Upper lobe of right lung (tissue), 1 donor: ENCODE data around the gene TMED8. TPM values are rescaled to one million over a fixed set of nuclear protein-coding genes. Genes with fewer than 3 reads are reported as not detected.
"Not testable (repeated sequence)": the region's sequence is repeated elsewhere in the genome, so short reads cannot be mapped to it uniquely, and the experiment has no call there.

ENCODE experiments used
- ATAC-seq: fragments of 200-7000 bp; cut with Tn5 transposase; one replicate; pipeline ENCODE4 v1.9.1; 2020; ENCODE audit warnings: mild to moderate bottlenecking, moderate library complexity
- DNase-seq: peaks from one replicate; pipeline ENCODE4 v3.0.0-alpha.2; 2020
- H3K27ac ChIP-seq: fragments of 200-600 bp; one replicate; pipeline ENCODE4 v1.8.0; 2022
- H3K27me3 ChIP-seq: fragments of 200-600 bp; one replicate; pipeline ENCODE4 v1.8.0; 2022; ENCODE audit warnings: mild to moderate bottlenecking
- H3K36me3 ChIP-seq: fragments of 200-600 bp; one replicate; pipeline ENCODE4 v1.8.0; 2022
- H3K4me1 ChIP-seq: fragments of 200-600 bp; one replicate; pipeline ENCODE4 v1.8.0; 2022
- H3K4me3 ChIP-seq: fragments of 200-600 bp; one replicate; pipeline ENCODE4 v1.8.0; 2022; ENCODE audit warnings: mild to moderate bottlenecking
- H3K9me3 ChIP-seq: fragments of 200-600 bp; one replicate; pipeline ENCODE4 v1.8.0; 2022
- CTCF ChIP-seq: fragments of 200-600 bp; IDR thresholded peaks from one replicate; pipeline ENCODE4 v1.8.0; 2022; ENCODE audit warnings: antibody characterized with exemption
- intact Hi-C: fragments of 100-400 bp; cut with DNase I; formaldehyde crosslinking; loops from one replicate; pipeline ENCODE4 v1.11.0; 2022
- total RNA-seq: library from RNA; stranded (reverse); fragmentation: NEBNext Ultra II Directional; extraction: Animal tissue kit (Norgen Biotek cat#: 25700); gene quantifications from one replicate; pipeline ENCODE4 v1.2.1, GENCODE V29; 2021
- donor health status: DM: no; HTN: yes; CAD: no; lungs with severe emphysema.

TMED8 gene
- total RNA-seq, 1 donor from 2014 or later, result 11.3 TPM

GRCh38 chr14:77338302-77338701 is 38.6 kb downstream of the TMED8 start:
- intact Hi-C loops, result no loop called here
- DNase-seq (no peak), ATAC-seq (no peak)
- Histone ChIP-seq H3K4me1 (no peaks in the 10 kb centered on the region), H3K9me3 (no peaks in the 10 kb centered on the region), H3K27me3 (no peaks in the 10 kb centered on the region), H3K27ac (no peak overlapping the region), H3K4me3 (no peak overlapping the region), H3K36me3 (peaks cover 42% of the 10 kb centered on the region)
- TF ChIP-seq CTCF, result no peak

- ATAC-seq, result no peak
- H3K27me3 ChIP-seq, result no peaks in the 10 kb centered on the region
- no peak for DNase-seq
Measured at GRCh38 chr14:77337880-77338279, 39.0 kb downstream of the TMED8 start.

GRCh38 chr14:77337255-77337654 is 39.6 kb downstream of the TMED8 start:
- ATAC-seq, H3K27ac ChIP-seq, H3K4me3 ChIP-seq, H3K27me3 ChIP-seq, intact Hi-C loops, DNase-seq, H3K4me1 ChIP-seq, H3K9me3 ChIP-seq: not testable (repeated sequence)
- H3K36me3 ChIP-seq, result peaks cover 31% of the 10 kb centered on the region

More at GRCh38 chr14:77337880-77338279, 39.0 kb downstream of the TMED8 start:
- Histone ChIP-seq H3K4me1 (no peaks in the 10 kb centered on the region), H3K27ac (no peak overlapping the region), H3K9me3 (no peaks in the 10 kb centered on the region), H3K4me3 (no peak overlapping the region), H3K36me3 (peaks cover 37% of the 10 kb centered on the region)
- intact Hi-C loops, result no loop called here
- no peak for TF ChIP-seq CTCF

- DNase-seq (no peak), ATAC-seq (no peak)
- Histone ChIP-seq H3K27ac (no peak overlapping the region), H3K9me3 (no peaks in the 10 kb centered on the region), H3K4me3 (no peak overlapping the region), H3K36me3 (peaks cover 14% of the 10 kb centered on the region), H3K4me1 (no peaks in the 10 kb centered on the region), H3K27me3 (no peaks in the 10 kb centered on the region)
- intact Hi-C loops, result no loop called here
- no peak for TF ChIP-seq CTCF
Measured at GRCh38 chr14:77335576-77335975, 41.3 kb downstream of the TMED8 start.

GRCh38 chr14:77329872-77330271 is 47.0 kb downstream of the TMED8 start:
- no peak overlapping the region for H3K4me3 ChIP-seq
- DNase-seq (no peak), ATAC-seq (no peak)
- H3K36me3 ChIP-seq, result no peaks in the 10 kb centered on the region
- no peak for TF ChIP-seq CTCF
- H3K4me1 ChIP-seq, result no peaks in the 10 kb centered on the region
- no peak overlapping the region for H3K27ac ChIP-seq
- no peaks in the 10 kb centered on the region for H3K27me3 ChIP-seq
- intact Hi-C loops, result no loop called here
- no peaks in the 10 kb centered on the region for H3K9me3 ChIP-seq

- TF ChIP-seq CTCF, result no peak
- peaks cover 4% of the 10 kb centered on the region for H3K4me1 ChIP-seq
- H3K27ac ChIP-seq, result no peak overlapping the region
- no peaks in the 10 kb centered on the region for H3K36me3 ChIP-seq
- ATAC-seq (no peak), DNase-seq (no peak)
- no peaks in the 10 kb centered on the region for H3K9me3 ChIP-seq
- intact Hi-C loops, result no loop called here
- no peaks in the 10 kb centered on the region for H3K27me3 ChIP-seq
- no peak overlapping the region for H3K4me3 ChIP-seq
Measured at GRCh38 chr14:77327111-77327510, 49.8 kb downstream of the TMED8 start.
